Measurements from ENCODE around the gene DPM3. TPM values are rescaled to one million over a fixed set of nuclear protein-coding genes. Genes with fewer than 3 reads are reported as not detected.

DPM3 gene
- total RNA-seq, 3 donors from 2014 or later (not counting 1 experiment from before 2014, with no cell fraction given) = 26.8 to 45.7 (median 41.5) TPM

DNA sequence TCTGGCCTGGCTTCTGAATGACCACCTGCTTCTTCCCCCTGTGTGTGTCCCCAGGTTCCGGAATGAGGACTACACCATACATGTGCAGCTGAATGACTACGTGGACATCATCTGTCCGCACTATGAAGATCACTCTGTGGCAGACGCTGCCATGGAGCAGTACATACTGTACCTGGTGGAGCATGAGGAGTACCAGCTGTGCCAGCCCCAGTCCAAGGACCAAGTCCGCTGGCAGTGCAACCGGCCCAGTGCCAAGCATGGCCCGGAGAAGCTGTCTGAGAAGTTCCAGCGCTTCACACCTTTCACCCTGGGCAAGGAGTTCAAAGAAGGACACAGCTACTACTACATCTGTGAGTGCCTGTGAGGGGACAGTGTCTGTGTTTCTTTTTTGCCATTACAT, 9.0 kb downstream of the DPM3 start:
- TF ChIP-seq, protein P1, sequence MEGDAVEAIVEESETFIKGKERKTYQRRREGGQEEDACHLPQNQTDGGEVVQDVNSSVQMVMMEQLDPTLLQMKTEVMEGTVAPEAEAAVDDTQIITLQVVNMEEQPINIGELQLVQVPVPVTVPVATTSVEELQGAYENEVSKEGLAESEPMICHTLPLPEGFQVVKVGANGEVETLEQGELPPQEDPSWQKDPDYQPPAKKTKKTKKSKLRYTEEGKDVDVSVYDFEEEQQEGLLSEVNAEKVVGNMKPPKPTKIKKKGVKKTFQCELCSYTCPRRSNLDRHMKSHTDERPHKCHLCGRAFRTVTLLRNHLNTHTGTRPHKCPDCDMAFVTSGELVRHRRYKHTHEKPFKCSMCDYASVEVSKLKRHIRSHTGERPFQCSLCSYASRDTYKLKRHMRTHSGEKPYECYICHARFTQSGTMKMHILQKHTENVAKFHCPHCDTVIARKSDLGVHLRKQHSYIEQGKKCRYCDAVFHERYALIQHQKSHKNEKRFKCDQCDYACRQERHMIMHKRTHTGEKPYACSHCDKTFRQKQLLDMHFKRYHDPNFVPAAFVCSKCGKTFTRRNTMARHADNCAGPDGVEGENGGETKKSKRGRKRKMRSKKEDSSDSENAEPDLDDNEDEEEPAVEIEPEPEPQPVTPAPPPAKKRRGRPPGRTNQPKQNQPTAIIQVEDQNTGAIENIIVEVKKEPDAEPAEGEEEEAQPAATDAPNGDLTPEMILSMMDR (IDR thresholded peaks at IDR 0.05) = no peak
- no peak overlapping the region for H3K27ac Mint-ChIP-seq
- H3K9me3 ChIP-seq (ENCODE audit: control insufficient read depth, insufficient read depth, low read length) = no peaks in the 10 kb centered on the region
- no peak overlapping the region for H3K4me3 ChIP-seq (ENCODE audit: low read length)
- H3K9me3 Mint-ChIP-seq = no peaks in the 10 kb centered on the region
- WGBS (ENCODE audit: insufficient coverage) = 95% methylated on average over 8 of the region's 8 CpGs
- H3K27me3 ChIP-seq (ENCODE audit: control insufficient read depth, insufficient read depth, low read length) = peaks cover 25% of the 10 kb centered on the region
- DNase-seq (no peak), ATAC-seq (no peak)
- H3K4me1 ChIP-seq (ENCODE audit: control insufficient read depth, insufficient read depth, low read length) = peaks cover 43% of the 10 kb centered on the region
- H3K27ac ChIP-seq (ENCODE audit: low read length) = no peak overlapping the region
- H3K36me3 ChIP-seq (ENCODE audit: control insufficient read depth, insufficient read depth, low read length) = no peaks in the 10 kb centered on the region
- H3K27me3 Mint-ChIP-seq (ENCODE audit: low read depth in 2 of 2) = peaks cover 23 to 35% of the 10 kb centered on the region in 2 donors
- intact Hi-C loops (cut with micrococcal nuclease) = no loop called here
- no peaks in the 10 kb centered on the region for H3K36me3 Mint-ChIP-seq
- no peak overlapping the region for H3K4me3 Mint-ChIP-seq
- H3K4me1 Mint-ChIP-seq = peaks cover 36 to 54% of the 10 kb centered on the region in 2 donors

- H3K36me3 Mint-ChIP-seq = no peaks in the 10 kb centered on the region
- peaks cover 42% of the 10 kb centered on the region for H3K4me1 ChIP-seq (ENCODE audit: control insufficient read depth, insufficient read depth, low read length)
- peaks cover 30 to 52% of the 10 kb centered on the region in 2 donors for H3K4me1 Mint-ChIP-seq
- TF ChIP-seq, protein P1 (IDR thresholded peaks at IDR 0.05) = no peak
- 36% methylated on average over 5 of the region's 6 CpGs for WGBS (ENCODE audit: insufficient coverage)
- no peak overlapping the region for H3K27ac ChIP-seq (ENCODE audit: low read length)
- H3K27me3 Mint-ChIP-seq (ENCODE audit: low read depth in 2 of 2) = peaks cover 23 to 35% of the 10 kb centered on the region in 2 donors
- ATAC-seq (no peak), DNase-seq (no peak)
- no peaks in the 10 kb centered on the region for H3K36me3 ChIP-seq (ENCODE audit: control insufficient read depth, insufficient read depth, low read length)
- no peak overlapping the region for H3K27ac Mint-ChIP-seq
- intact Hi-C loops (cut with micrococcal nuclease) = no loop called here
- no peak overlapping the region for H3K4me3 ChIP-seq (ENCODE audit: low read length)
- H3K9me3 ChIP-seq (ENCODE audit: control insufficient read depth, insufficient read depth, low read length) = no peaks in the 10 kb centered on the region
- H3K4me3 Mint-ChIP-seq = peak overlapping the region; percentile 4
- no peaks in the 10 kb centered on the region for H3K9me3 Mint-ChIP-seq
- peaks cover 25% of the 10 kb centered on the region for H3K27me3 ChIP-seq (ENCODE audit: control insufficient read depth, insufficient read depth, low read length)
These were observed 9.9 kb downstream of the DPM3 start for GRCh38 chr1:155130272-155131006.

- H3K36me3 ChIP-seq (ENCODE audit: control insufficient read depth, insufficient read depth, low read length) = no peaks in the 10 kb centered on the region
- Mint-ChIP-seq H3K27me3 (ENCODE audit: low read depth in 2 of 2) (peaks cover 23 to 35% of the 10 kb centered on the region in 2 donors), H3K36me3 (no peaks in the 10 kb centered on the region), H3K27ac (peak overlapping the region in 1 of 2 donors; percentile 84), H3K9me3 (no peaks in the 10 kb centered on the region), H3K4me3 (peak overlapping the region; percentile 79), H3K4me1 (peaks cover 22 to 40% of the 10 kb centered on the region in 2 donors)
- no peak overlapping the region for H3K4me3 ChIP-seq (ENCODE audit: low read length)
- ATAC-seq = peak in 1 of 3 donors; percentile 22
- H3K4me1 ChIP-seq (ENCODE audit: control insufficient read depth, insufficient read depth, low read length) = peaks cover 34% of the 10 kb centered on the region
- intact Hi-C loops (cut with micrococcal nuclease) = loop anchor here (5.0 kb wide), 2 partner anchors 37 to 38 kb away; no protein-coding TSS in a partner anchor
- H3K9me3 ChIP-seq (ENCODE audit: control insufficient read depth, insufficient read depth, low read length) = no peaks in the 10 kb centered on the region
- H3K27ac ChIP-seq (ENCODE audit: low read length) = no peak overlapping the region
- TF ChIP-seq, protein P1 (IDR thresholded peaks at IDR 0.05) = no peak
- WGBS (ENCODE audit: insufficient coverage) = 9% methylated on average over 13 of the region's 14 CpGs
- DNase-seq = peak in 1 of 2 donors; percentile 39
- peaks cover 25% of the 10 kb centered on the region for H3K27me3 ChIP-seq (ENCODE audit: control insufficient read depth, insufficient read depth, low read length)
These were observed 11.4 kb downstream of the DPM3 start for GRCh38 chr1:155128755-155129473.
